ENCODE measurements around the gene SHROOM3.

GRCh38 chr4:76717431-76717830 is 282.4 kb downstream of the SHROOM3 start:
- TF ChIP-seq, protein P1, sequence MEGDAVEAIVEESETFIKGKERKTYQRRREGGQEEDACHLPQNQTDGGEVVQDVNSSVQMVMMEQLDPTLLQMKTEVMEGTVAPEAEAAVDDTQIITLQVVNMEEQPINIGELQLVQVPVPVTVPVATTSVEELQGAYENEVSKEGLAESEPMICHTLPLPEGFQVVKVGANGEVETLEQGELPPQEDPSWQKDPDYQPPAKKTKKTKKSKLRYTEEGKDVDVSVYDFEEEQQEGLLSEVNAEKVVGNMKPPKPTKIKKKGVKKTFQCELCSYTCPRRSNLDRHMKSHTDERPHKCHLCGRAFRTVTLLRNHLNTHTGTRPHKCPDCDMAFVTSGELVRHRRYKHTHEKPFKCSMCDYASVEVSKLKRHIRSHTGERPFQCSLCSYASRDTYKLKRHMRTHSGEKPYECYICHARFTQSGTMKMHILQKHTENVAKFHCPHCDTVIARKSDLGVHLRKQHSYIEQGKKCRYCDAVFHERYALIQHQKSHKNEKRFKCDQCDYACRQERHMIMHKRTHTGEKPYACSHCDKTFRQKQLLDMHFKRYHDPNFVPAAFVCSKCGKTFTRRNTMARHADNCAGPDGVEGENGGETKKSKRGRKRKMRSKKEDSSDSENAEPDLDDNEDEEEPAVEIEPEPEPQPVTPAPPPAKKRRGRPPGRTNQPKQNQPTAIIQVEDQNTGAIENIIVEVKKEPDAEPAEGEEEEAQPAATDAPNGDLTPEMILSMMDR (IDR thresholded peaks at IDR 0.05): no peak
- no peak for TF ChIP-seq ZFX (IDR thresholded peaks at IDR 0.05; ENCODE audit: borderline replicate concordance)
